Activated CD8-positive, alpha-beta T cell treated with anti-CD3 and anti-CD28 coated beads, Interleukin-2, amount 10 ng/mL, durations not matched to agents 7 days and 5 days (primary cell): ENCODE measurements around the gene ANKZF1. TPM values are rescaled to one million over a fixed set of nuclear protein-coding genes. Genes with fewer than 3 reads are reported as not detected.
A peak's percentile ranks its signal among the peaks of the same experiment; 100 is the strongest.

Experiments used
- ATAC-seq: fragments of 150-1000 bp; cut with Tn5 transposase; one replicate; pipeline ENCODE4 v1.10.0; 2021; ENCODE audit warnings: moderate library complexity
- CTCF ChIA-PET: fragments of 350-600 bp; sonication (Branson Sonifier 250); formaldehyde crosslinking; loops from one replicate; lab custom pipeline; 2021; ENCODE audit warnings: antibody characterized with exemption; lab: Charles Lee
- POLR2A ChIA-PET: fragments of 350-600 bp; sonication (Branson Sonifier 250); formaldehyde crosslinking; loops from one replicate; lab custom pipeline; 2021; ENCODE audit warnings: antibody characterized with exemption; lab: Charles Lee
- DNase-seq: peaks from one replicate; pipeline ENCODE4 v3.0.0-alpha.2; 2020
- H3K27ac Mint-ChIP-seq: one replicate; pipeline ENCODE4 v1.8.0; 2021; ENCODE audit warnings: mild to moderate bottlenecking, mixed read lengths
- H3K27me3 Mint-ChIP-seq: one replicate; pipeline ENCODE4 v1.8.0; 2021; ENCODE audit warnings: low read depth, mixed read lengths
- H3K36me3 Mint-ChIP-seq: one replicate; pipeline ENCODE4 v1.8.0; 2021; ENCODE audit warnings: low read depth, mixed read lengths
- H3K4me1 Mint-ChIP-seq: one replicate; pipeline ENCODE4 v1.8.0; 2021; ENCODE audit warnings: low read depth, mixed read lengths
- H3K4me3 Mint-ChIP-seq: one replicate; pipeline ENCODE4 v1.8.0; 2021; ENCODE audit warnings: mild to moderate bottlenecking, mixed read lengths
- H3K9me3 Mint-ChIP-seq: one replicate; pipeline ENCODE4 v1.8.0; 2022; ENCODE audit warnings: mixed read lengths; ENCODE audit not compliant: insufficient read depth
- total RNA-seq, 2 experiments: library from RNA; stranded (reverse); gene quantifications; one replicate each; pipeline ENCODE4 v1.2.3, GENCODE V29; 2021

ANKZF1 gene
- total RNA-seq, 2 experiments from 2014 or later: 106 to 114 TPM

DNA sequence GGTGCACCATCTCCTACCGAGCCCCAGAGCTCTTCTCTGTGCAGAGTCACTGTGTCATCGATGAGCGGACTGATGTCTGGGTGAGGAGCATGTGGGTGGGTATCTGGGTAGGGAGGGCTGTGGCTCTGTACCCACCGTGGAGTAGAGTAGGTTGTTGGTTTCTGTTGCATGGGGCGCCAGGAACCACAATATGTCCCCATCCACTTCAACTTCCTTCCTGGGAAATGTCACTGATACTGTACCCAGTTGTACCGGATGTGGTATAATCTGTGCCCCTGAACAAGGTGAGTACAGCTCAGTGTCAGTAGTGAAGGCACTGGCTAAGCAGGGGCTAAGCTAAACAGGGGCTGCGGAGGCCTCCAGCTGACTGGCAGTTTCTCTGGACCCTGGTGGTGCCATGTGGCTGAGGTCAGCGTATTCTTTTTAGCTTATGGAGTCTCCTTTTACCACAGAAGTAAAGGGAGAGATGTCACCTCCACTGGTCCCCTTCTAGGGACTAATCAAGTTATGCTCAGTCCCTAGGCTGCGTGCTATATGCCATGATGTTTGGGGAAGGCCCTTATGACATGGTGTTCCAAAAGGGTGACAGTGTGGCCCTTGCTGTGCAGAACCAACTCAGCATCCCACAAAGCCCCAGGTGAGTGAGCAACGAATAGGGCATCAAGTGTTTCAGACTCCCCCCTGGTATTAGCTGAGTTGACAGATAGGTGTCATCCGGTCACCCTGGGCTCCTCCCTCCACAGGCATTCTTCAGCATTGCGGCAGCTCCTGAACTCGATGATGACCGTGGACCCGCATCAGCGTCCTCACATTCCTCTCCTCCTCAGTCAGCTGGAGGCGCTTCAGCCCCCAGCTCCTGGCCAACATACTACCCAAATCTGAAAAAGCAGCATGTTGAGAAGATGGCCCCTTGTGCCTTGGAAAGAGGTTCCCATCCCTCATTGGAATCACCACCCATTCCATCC is 18.4 kb downstream of the ANKZF1 start:
- peak overlapping the region; percentile 99 for H3K4me3 Mint-ChIP-seq
- H3K27ac Mint-ChIP-seq: peak overlapping the region; percentile 100
- peaks cover 72% of the 10 kb centered on the region for H3K36me3 Mint-ChIP-seq
- H3K4me1 Mint-ChIP-seq: peaks cover 84% of the 10 kb centered on the region
- POLR2A ChIA-PET: interaction anchor here (0.8 to 3.6 kb wide), 11 partner anchors 10 to 72 kb away, joined by 3 to 30 read pairs (median 5); partner anchors contain the start of genes ABCB6, ANKZF1, ATG9A and CNPPD1
- no peaks in the 10 kb centered on the region for H3K27me3 Mint-ChIP-seq
- ATAC-seq: peak; percentile 51
- no peaks in the 10 kb centered on the region for H3K9me3 Mint-ChIP-seq
- peak; percentile 83 for DNase-seq
- CTCF ChIA-PET: interaction anchor here (0.7 to 6.3 kb wide), 13 partner anchors 9 to 93 kb away, joined by 3 to 65 read pairs (median 4); partner anchors contain the start of genes ANKZF1, ATG9A, DNAJB2 and SLC23A3

DNA sequence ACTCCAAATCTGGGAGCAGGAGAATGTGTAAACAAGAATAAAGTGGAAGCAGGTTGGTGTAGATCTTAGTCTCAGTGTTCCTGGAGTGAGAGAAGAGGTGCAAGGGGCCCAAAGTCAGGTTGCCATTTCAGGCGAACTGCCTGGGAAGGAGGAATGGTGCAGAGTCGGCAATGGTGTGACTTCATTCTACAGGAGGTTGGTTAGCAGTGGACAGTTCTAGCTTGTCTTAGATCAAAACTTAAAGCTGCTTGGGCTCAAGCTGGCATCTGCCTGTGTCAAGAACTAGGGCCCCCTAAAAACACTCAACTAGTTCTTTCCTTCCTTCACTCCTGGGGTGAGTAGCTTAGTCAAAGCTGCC is 19.2 kb downstream of the ANKZF1 start:
- Mint-ChIP-seq H3K4me1 (peaks cover 77% of the 10 kb centered on the region), H3K27me3 (no peaks in the 10 kb centered on the region)
- POLR2A ChIA-PET: interaction anchor here (0.8 to 3.6 kb wide), 10 partner anchors 10 to 72 kb away, joined by 3 to 30 read pairs (median 6); partner anchors contain the start of genes ABCB6, ANKZF1, ATG9A and CNPPD1

DNA sequence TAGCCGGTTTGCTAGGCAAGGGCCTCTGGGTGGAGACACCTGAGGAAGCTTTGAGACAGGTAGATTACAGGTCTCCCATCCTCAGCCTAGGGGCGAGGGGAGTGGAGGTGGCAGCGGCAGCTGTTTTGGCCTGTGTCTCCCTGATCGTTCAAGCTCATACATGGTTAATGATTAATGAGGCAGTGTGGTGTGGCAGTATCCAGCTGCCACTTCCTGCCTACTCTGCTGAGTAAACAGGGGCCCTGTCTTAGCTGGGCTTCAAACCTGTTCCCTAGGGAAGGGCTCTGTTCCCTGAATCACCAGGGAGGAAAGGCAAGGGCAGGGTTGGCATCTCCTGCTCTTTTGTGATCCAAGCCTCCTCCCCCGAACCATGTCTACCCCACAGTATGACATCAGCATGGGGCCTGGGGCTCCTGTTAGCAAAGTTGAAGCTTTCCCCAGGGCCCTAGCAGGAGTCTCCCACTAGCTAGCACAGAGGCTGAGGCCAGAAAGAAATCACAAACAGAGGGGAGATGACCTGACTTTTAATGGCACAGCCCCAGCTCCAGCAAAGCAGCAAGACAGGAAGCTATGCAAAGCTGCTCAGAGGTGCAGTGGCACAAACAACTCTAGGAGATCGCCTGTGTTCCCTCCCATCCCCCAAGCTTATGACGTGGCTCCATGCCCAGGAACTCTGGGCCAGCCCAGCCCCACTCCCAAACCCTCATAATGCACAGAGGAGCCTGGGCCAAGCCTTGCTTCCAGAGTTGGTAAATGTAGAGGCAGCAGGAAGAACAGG is 19.8 kb downstream of the ANKZF1 start:
- no peak for ATAC-seq
- POLR2A ChIA-PET: interaction anchor here (0.6 to 3.6 kb wide), 12 partner anchors 10 to 90 kb away, joined by 3 to 30 read pairs (median 4); partner anchors contain the start of genes ABCB6, ANKZF1, ATG9A and CNPPD1
- H3K27me3 Mint-ChIP-seq: no peaks in the 10 kb centered on the region
- CTCF ChIA-PET: interaction anchor here (0.9 to 6.3 kb wide), 12 partner anchors 10 to 539 kb away, joined by 3 to 65 read pairs (median 5); partner anchors contain the start of genes ANKZF1, ATG9A, DNAJB2 and SLC23A3
- no peaks in the 10 kb centered on the region for H3K9me3 Mint-ChIP-seq
- peak; percentile 63 for DNase-seq
- H3K4me1 Mint-ChIP-seq: peaks cover 73% of the 10 kb centered on the region
- peak overlapping the region; percentile 99 for H3K4me3 Mint-ChIP-seq
- H3K27ac Mint-ChIP-seq: peak overlapping the region; percentile 100
- H3K36me3 Mint-ChIP-seq: peaks cover 71% of the 10 kb centered on the region

More for the DNA sequence above, 19.2 kb downstream of the ANKZF1 start:
- CTCF ChIA-PET: interaction anchor here (0.9 to 6.3 kb wide), 13 partner anchors 10 to 89 kb away, joined by 3 to 65 read pairs (median 5); partner anchors contain the start of genes ANKZF1, ATG9A, DNAJB2 and SLC23A3
- DNase-seq (no peak), ATAC-seq (no peak)
- peaks cover 71% of the 10 kb centered on the region for H3K36me3 Mint-ChIP-seq
- peak overlapping the region; percentile 99 for H3K4me3 Mint-ChIP-seq
- H3K27ac Mint-ChIP-seq: peak overlapping the region; percentile 100
- H3K9me3 Mint-ChIP-seq: no peaks in the 10 kb centered on the region

DNA sequence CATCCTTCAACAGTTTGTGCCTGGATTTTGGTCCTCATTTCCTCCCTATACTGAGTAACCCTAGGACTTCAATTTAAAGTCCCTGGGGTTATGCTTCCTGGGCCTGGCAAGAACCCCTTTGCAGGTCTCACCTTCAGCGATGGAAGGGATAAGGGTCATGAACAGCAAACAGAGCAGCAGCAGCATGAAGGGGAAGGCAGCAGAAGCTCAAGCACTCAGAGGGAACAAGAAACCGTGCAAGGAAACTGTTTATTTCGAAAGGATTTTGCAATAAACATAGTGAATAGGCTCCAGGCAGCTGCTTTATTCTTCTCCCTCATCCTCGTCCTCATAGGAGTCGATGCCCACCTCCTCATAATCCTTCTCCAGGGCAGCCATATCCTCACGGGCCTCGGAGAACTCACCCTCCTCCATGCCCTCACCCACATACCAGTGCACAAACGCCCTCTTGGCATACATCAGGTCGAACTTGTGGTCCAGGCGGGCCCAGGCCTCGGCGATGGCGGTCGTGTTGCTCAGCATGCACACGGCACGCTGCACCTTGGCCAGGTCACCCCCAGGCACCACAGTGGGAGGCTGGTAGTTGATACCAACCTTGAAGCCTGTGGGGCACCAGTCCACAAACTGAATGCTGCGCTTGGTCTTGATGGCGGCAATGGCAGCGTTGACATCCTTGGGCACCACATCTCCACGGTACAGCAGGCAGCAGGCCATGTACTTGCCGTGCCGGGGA is 20.6 kb downstream of the ANKZF1 start:
- H3K4me3 Mint-ChIP-seq: peak overlapping the region; percentile 99
- H3K9me3 Mint-ChIP-seq: no peaks in the 10 kb centered on the region
- POLR2A ChIA-PET: interaction anchor here (0.6 to 3.6 kb wide), 9 partner anchors 10 to 90 kb away, joined by 3 to 30 read pairs (median 3); partner anchors contain the start of genes ANKZF1, ATG9A, CNPPD1 and DNAJB2
- ATAC-seq (no peak), DNase-seq (peak; percentile 34)
- H3K27me3 Mint-ChIP-seq: no peaks in the 10 kb centered on the region
- H3K4me1 Mint-ChIP-seq: peaks cover 75% of the 10 kb centered on the region
- CTCF ChIA-PET: interaction anchor here (0.7 to 6.3 kb wide), 9 partner anchors 11 to 540 kb away, joined by 3 to 65 read pairs (median 6); partner anchors contain the start of genes ANKZF1, ATG9A and DNAJB2
- peaks cover 71% of the 10 kb centered on the region for H3K36me3 Mint-ChIP-seq
- H3K27ac Mint-ChIP-seq: peak overlapping the region; percentile 100

DNA sequence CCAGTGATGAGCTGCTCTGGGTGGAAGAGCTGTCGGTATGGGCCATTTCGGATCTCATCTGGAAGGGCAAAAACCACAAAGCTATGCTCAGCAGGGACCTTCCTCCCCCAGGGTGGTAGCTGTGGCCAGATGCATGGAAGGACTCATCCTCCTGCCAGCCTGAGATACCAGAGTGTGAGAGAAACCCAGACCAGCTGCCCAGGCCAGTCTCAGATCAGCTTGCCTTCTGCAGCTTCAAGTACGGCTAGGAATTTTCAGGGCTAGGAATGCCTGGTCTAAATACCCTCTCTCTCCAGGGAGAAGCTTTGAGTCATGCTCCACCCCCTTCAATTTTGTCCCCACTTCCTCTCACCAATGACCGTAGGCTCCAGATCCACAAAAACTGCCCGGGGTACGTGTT is 22.1 kb downstream of the ANKZF1 start:
- CTCF ChIA-PET: interaction anchor here (0.8 to 6.2 kb wide), 6 partner anchors 22 to 81 kb away, joined by 3 to 79 read pairs (median 10); partner anchors contain the start of genes ANKZF1, ATG9A, DNAJB2 and SLC23A3
- Mint-ChIP-seq H3K27ac (peak overlapping the region; percentile 100), H3K4me3 (peak overlapping the region; percentile 99), H3K36me3 (peaks cover 63% of the 10 kb centered on the region), H3K4me1 (peaks cover 67% of the 10 kb centered on the region), H3K27me3 (no peaks in the 10 kb centered on the region), H3K9me3 (no peaks in the 10 kb centered on the region)
- ATAC-seq (no peak), DNase-seq (no peak)
- POLR2A ChIA-PET: interaction anchor here (0.7 to 4.6 kb wide), 5 partner anchors 10 to 75 kb away, joined by 3 to 77 read pairs (median 8); partner anchors contain the start of genes ANKZF1, ATG9A, CNPPD1 and DNAJB2

DNA sequence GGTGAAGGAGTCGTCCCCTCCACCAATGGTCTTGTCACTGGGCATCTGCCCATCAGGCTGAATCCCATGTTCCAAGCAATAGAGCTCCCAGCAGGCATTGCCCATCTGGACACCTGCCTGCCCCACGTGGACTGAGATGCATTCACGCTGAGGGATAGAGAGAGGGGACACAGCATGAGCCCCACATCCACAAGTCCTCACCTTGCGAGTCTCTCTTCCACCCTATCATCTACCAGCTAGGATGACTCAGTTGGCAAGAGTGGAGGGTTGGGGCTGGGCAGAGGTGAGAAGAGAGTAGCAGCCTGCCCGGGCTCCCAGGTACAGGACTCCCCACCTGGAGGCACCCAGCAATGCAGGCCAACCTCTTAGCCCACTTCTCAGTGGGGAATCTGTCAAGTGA is 22.5 kb downstream of the ANKZF1 start:
- ATAC-seq (no peak), DNase-seq (peak; percentile 46)
- POLR2A ChIA-PET: interaction anchor here (0.7 to 4.6 kb wide), 13 partner anchors 10 to 75 kb away, joined by 3 to 77 read pairs (median 6); partner anchors contain the start of genes ABCB6, ANKZF1, ATG9A and CNPPD1
- Mint-ChIP-seq H3K36me3 (peaks cover 58% of the 10 kb centered on the region), H3K4me1 (peaks cover 63% of the 10 kb centered on the region), H3K27me3 (no peaks in the 10 kb centered on the region), H3K9me3 (no peaks in the 10 kb centered on the region), H3K27ac (peak overlapping the region; percentile 100), H3K4me3 (peak overlapping the region; percentile 99)
- CTCF ChIA-PET: interaction anchor here (0.9 to 6.2 kb wide), 7 partner anchors 22 to 93 kb away, joined by 4 to 79 read pairs (median 10); partner anchors contain the start of genes ANKZF1, ATG9A, DNAJB2 and SLC23A3

DNA sequence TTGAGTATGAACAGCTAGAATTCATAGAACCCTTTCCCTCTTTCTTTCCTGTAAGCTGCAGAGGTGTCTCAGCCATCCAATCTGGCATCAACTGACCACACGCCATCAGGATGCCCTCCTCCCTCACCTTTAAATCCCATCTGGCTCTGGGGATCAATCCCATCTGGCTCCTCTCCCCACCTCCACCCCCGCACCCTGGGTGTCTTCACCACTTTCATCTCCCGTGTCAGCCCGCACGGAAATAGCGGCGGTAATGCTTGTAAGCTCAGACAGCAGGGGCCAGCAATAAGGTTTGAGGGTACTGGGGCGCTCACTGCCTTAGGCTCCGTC is 22.9 kb downstream of the ANKZF1 start:
- Mint-ChIP-seq H3K36me3 (peaks cover 54% of the 10 kb centered on the region), H3K9me3 (no peaks in the 10 kb centered on the region), H3K4me3 (peak overlapping the region; percentile 99), H3K27me3 (no peaks in the 10 kb centered on the region), H3K4me1 (peaks cover 58% of the 10 kb centered on the region), H3K27ac (peak overlapping the region; percentile 100)
- DNase-seq (no peak), ATAC-seq (peak; percentile 2)
- ChIA-PET CTCF (interaction anchor here (0.9 to 6.2 kb wide), 7 partner anchors 23 to 93 kb away, joined by 3 to 79 read pairs (median 10); partner anchors contain the start of genes ANKZF1, ATG9A, DNAJB2 and SLC23A3), POLR2A (interaction anchor here (0.7 to 4.6 kb wide), 17 partner anchors 7 to 80 kb away, joined by 3 to 77 read pairs (median 6); partner anchors contain the start of genes ABCB6, ANKZF1, ATG9A and CNPPD1)

DNA sequence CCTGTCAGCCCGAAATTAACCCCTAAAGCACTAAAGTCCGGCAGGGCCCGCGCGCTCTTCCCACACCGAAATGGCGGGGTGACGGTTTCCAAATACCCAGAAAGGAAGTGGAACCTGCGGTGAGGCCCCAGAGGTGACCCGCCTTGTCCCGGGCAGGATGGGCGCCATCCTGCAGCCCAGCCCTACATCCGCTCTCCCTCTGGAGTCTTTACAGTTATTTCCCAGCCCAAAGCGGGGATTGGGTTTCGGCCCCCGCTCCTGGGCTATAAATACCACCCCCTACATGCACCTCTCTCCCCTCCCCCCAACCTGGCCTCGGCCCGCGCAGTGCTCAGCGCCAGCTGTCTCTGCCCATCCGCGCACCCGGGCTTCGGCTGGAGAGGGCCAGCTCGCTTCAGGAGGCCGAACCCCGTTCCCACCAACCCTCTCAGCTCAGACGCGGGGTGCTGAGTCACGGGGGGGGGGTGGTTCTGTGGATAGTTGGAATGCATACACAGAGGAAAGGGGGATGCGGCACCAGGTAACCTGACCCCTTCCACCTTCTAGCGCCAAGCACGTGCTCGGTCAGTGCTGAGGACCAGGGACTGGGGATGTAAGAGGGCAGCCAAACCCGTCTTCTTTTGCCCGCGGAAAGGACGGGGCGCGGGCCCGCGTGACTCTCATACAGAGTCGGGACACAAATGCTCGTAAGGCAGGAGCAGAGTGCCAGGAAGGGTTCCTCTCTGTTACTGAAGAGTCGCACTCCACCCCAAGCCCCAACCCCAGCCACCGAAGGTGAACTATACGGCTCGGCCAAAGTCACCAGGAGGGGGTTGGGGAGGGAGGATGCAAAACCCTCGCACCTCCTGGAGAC is 23.5 kb downstream of the ANKZF1 start, which contains the start of gene TUBA4B:
Gene TUBA4B (plus strand): TSS at position 344 of the 853 bp plus-strand sequence. CDS start 165 bp downstream, at position 509.
- POLR2A ChIA-PET: interaction anchor here (0.7 to 4.6 kb wide), 23 partner anchors 8 to 135 kb away, joined by 3 to 77 read pairs (median 6); partner anchors contain the start of genes ABCB6, ANKZF1, ATG9A and CNPPD1
- H3K36me3 Mint-ChIP-seq: peaks cover 48% of the 10 kb centered on the region
- ATAC-seq (peak; percentile 41), DNase-seq (peak; percentile 79)
- no peaks in the 10 kb centered on the region for H3K27me3 Mint-ChIP-seq
- peak within 1 kb of the TSS; percentile 99 for H3K4me3 Mint-ChIP-seq
- CTCF ChIA-PET: interaction anchor here (0.9 to 6.2 kb wide), 12 partner anchors 8 to 94 kb away, joined by 3 to 79 read pairs (median 10); partner anchors contain the start of genes ABCB6, ANKZF1, ATG9A and DNAJB2
- no peaks in the 10 kb centered on the region for H3K9me3 Mint-ChIP-seq
- H3K27ac Mint-ChIP-seq: peak within 1 kb of the TSS; percentile 100
- peaks cover 52% of the 10 kb centered on the region for H3K4me1 Mint-ChIP-seq
